OCI-LY1 (cell line): Measurements from ENCODE around the gene POLR2H.

Experiments used
- CTCF ChIP-seq: fragments of 200-600 bp; sonication (generic), shearing (Covaris generic); IDR thresholded peaks from 2 replicates; pipeline ENCODE4 v1.5.1; 2017; ENCODE audit warnings: mild to moderate bottlenecking, antibody characterized with exemption, low read length, moderate library complexity, mixed read lengths
- EZH2 ChIP-seq: fragments of 200-600 bp; sonication (generic), shearing (Covaris generic); IDR thresholded peaks from 2 replicates; pipeline ENCODE4 v1.8.0; 2017; ENCODE audit warnings: borderline replicate concordance, mixed run types, mild to moderate bottlenecking, antibody characterized with exemption, low read length, moderate library complexity, mixed read lengths

GRCh38 chr3:184409331-184409926 is 47.9 kb downstream of the POLR2H start:
- no peak for TF ChIP-seq CTCF
- no peak for TF ChIP-seq EZH2
